Measurements from ENCODE around the gene RBM19.

- TF ChIP-seq EZH2 (IDR thresholded peaks at IDR 0.05; ENCODE audit: low read length, missing control alignments) (no peak), CTCF (conservative IDR thresholded peaks at IDR 0.05 in 1 of 2, IDR thresholded peaks at IDR 0.05 in 1 of 2; ENCODE audit: low read depth in 1 of 2, low read length in 2 of 2) (no peak)
These were observed 30.7 kb downstream of the RBM19 start for GRCh38 chr12:113935459-113935858.
